Astrocyte (in vitro differentiated cells and primary cell): ENCODE data around the gene ZMYND8.

Experiments
- EZH2 ChIP-seq: IDR thresholded peaks from 2 replicates; pipeline ENCODE4 v1.6.1; 2012; ENCODE audit warnings: mild to moderate bottlenecking, low read length, inconsistent platforms; ENCODE audit not compliant: insufficient read depth
- TF ChIP-seq, protein P1 (sequence below): IDR thresholded peaks from 2 replicates; pipeline ENCODE4 v1.5.1; 2011; ENCODE audit warnings: low read depth, mild to moderate bottlenecking, inconsistent platforms, low read length, moderate library complexity; ENCODE audit not compliant: insufficient read depth

DNA sequence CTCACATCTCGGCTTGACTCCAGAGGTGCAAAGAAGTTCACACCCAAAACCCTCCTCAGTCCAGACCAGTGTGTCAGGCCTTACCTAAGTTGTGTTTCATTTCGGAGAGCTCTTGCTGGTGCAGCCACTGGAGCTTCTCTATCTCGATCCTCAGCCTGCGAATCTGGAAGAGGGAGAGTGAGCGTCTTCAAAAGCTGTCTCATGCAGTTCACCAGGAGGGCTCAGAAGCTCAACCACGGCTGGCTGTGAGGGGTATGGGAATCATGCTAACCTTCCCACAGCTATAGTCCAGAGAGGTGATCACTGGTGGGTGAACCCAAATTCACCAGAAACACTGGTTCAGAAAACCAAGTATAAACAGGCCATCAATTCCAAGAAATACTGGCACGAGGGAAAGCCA, 129.4 kb downstream of the ZMYND8 start:
- TF ChIP-seq, protein P1, sequence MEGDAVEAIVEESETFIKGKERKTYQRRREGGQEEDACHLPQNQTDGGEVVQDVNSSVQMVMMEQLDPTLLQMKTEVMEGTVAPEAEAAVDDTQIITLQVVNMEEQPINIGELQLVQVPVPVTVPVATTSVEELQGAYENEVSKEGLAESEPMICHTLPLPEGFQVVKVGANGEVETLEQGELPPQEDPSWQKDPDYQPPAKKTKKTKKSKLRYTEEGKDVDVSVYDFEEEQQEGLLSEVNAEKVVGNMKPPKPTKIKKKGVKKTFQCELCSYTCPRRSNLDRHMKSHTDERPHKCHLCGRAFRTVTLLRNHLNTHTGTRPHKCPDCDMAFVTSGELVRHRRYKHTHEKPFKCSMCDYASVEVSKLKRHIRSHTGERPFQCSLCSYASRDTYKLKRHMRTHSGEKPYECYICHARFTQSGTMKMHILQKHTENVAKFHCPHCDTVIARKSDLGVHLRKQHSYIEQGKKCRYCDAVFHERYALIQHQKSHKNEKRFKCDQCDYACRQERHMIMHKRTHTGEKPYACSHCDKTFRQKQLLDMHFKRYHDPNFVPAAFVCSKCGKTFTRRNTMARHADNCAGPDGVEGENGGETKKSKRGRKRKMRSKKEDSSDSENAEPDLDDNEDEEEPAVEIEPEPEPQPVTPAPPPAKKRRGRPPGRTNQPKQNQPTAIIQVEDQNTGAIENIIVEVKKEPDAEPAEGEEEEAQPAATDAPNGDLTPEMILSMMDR: no peak
- no peak for TF ChIP-seq EZH2
